ENCODE measurements around the gene XDH. TPM values are rescaled to one million over a fixed set of nuclear protein-coding genes. Genes with fewer than 3 reads are reported as not detected.

Gene XDH
- total and polyA plus RNA-seq, 3 experiments from 2014 or later, result not detected

- H3K27ac ChIP-seq (ENCODE audit: low read depth, low read length), result no peak overlapping the region
- H3K9me3 ChIP-seq (ENCODE audit: low read length), result no peaks in the 10 kb centered on the region
- peak overlapping the region in 6 of 7 donors; percentile 18 to 66 (median 56) for H3K4me3 Mint-ChIP-seq
- no peak overlapping the region for H3K4me3 ChIP-seq (ENCODE audit: low read length)
- H3K27me3 Mint-ChIP-seq, result no peaks in the 10 kb centered on the region
- DNase-seq, result no peak
- no peaks in the 10 kb centered on the region for H3K9me3 Mint-ChIP-seq
- peaks cover 43% of the 10 kb centered on the region for H3K4me1 ChIP-seq (ENCODE audit: insufficient read depth, low read length)
- peaks cover 58 to 75% (median 70%) of the 10 kb centered on the region in 3 donors for H3K4me1 Mint-ChIP-seq
- no peaks in the 10 kb centered on the region for H3K27me3 ChIP-seq (ENCODE audit: insufficient read depth, low read length, poor library complexity, severe bottlenecking)
- no peaks in the 10 kb centered on the region for H3K36me3 ChIP-seq (ENCODE audit: insufficient read depth, low read length)
- no peaks in the 10 kb centered on the region for H3K36me3 Mint-ChIP-seq
- peak overlapping the region; percentile 81 to 94 (median 90) for H3K27ac Mint-ChIP-seq
- ChIA-PET CTCF (interaction anchor here (1.1 to 1.5 kb wide), 2 partner anchors 13 to 15 kb away, joined by 3 to 5 read pairs; no protein-coding TSS in a partner anchor), POLR2A (interaction anchor here (0.7 kb wide), 1 partner anchor 32 kb away, joined by 6 read pairs; no protein-coding TSS in a partner anchor)
These were observed 95.0 kb downstream of the XDH start for GRCh38 chr2:31319406-31320175.

DNA sequence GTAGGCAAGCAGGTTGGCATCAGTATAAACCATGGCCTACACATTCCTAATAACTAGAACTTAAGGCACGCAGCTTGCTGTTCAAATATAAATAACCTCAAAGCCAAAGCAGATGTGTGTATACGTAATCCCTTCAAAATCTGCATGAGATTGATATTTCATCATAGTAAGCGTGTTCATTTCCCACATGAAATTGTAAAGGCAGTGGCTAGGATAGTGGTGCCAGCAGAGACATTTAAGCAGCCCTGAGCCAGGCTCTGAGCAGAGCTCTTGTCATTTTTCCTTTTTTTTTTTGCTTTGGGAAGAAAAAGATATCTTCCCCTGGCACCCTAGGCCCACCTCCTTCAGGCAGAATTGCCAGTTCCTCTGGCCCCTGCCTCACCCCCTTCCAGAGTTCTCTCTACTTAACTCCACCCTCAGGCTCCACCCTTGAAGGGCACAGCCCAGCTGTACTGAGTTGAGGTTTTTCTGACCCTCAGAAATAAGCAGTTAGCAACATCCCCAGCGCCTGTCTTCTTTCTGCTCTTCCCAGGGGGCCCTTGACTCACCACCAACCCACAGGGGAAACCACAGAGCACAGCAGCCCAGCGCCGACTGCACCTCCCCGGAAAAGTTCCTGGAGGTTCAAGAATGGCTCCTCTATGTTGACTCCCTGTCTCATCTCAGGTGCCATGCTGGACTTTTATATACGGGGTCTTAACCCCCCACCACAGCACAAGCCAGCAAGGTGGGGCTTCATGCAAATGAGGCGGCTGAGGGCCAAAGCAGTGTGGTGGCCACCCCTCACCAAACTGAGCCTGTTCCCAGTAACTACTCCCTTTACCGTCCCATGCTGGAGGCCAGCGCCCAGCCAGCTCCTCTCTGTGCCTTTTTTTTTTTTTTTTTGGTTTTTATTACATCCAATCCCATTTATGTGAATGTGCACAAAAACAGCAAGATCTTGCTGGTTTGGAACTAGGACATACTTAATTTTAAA lies 95.9 kb downstream of the XDH start:
- peak in 1 of 5 donors; percentile 4 for DNase-seq
- Mint-ChIP-seq H3K4me1 (peaks cover 48 to 66% (median 60%) of the 10 kb centered on the region in 3 donors), H3K36me3 (no peaks in the 10 kb centered on the region), H3K9me3 (no peaks in the 10 kb centered on the region), H3K4me3 (peak overlapping the region in 6 of 7 donors; percentile 54 to 86 (median 59)), H3K27me3 (no peaks in the 10 kb centered on the region), H3K27ac (peak overlapping the region; percentile 85 to 94 (median 90))
- Histone ChIP-seq H3K4me3 (ENCODE audit: low read length) (no peak overlapping the region), H3K27me3 (ENCODE audit: insufficient read depth, low read length, poor library complexity, severe bottlenecking) (no peaks in the 10 kb centered on the region), H3K9me3 (ENCODE audit: low read length) (no peaks in the 10 kb centered on the region), H3K4me1 (ENCODE audit: insufficient read depth, low read length) (peaks cover 34% of the 10 kb centered on the region), H3K27ac (ENCODE audit: low read depth, low read length) (no peak overlapping the region), H3K36me3 (ENCODE audit: insufficient read depth, low read length) (no peaks in the 10 kb centered on the region)
- POLR2A ChIA-PET, result interaction anchor here (0.5 to 0.7 kb wide), 3 partner anchors 33 to 1175 kb away, joined by 3 to 6 read pairs (median 3); no protein-coding TSS in a partner anchor
- CTCF ChIA-PET, result interaction anchor here (0.8 to 1.5 kb wide), 5 partner anchors 12 to 607 kb away, joined by 3 to 5 read pairs (median 3); no protein-coding TSS in a partner anchor

- H3K4me3 ChIP-seq (ENCODE audit: low read length), result no peak overlapping the region
- Mint-ChIP-seq H3K27ac (peak overlapping the region; percentile 4 to 86 (median 78)), H3K4me3 (peak overlapping the region in 1 of 7 donors; percentile 4), H3K27me3 (no peaks in the 10 kb centered on the region), H3K9me3 (no peaks in the 10 kb centered on the region), H3K36me3 (no peaks in the 10 kb centered on the region), H3K4me1 (peaks cover 37 to 53% (median 48%) of the 10 kb centered on the region in 3 donors)
- no peaks in the 10 kb centered on the region for H3K36me3 ChIP-seq (ENCODE audit: insufficient read depth, low read length)
- H3K9me3 ChIP-seq (ENCODE audit: low read length), result no peaks in the 10 kb centered on the region
- ChIA-PET POLR2A (no interaction called here), CTCF (interaction anchor here (1.0 to 1.1 kb wide), 2 partner anchors 13 to 16 kb away, joined by 3 read pairs; no protein-coding TSS in a partner anchor)
- H3K27ac ChIP-seq (ENCODE audit: low read depth, low read length), result no peak overlapping the region
- H3K4me1 ChIP-seq (ENCODE audit: insufficient read depth, low read length), result peaks cover 33% of the 10 kb centered on the region
- no peak for DNase-seq
- H3K27me3 ChIP-seq (ENCODE audit: insufficient read depth, low read length, poor library complexity, severe bottlenecking), result no peaks in the 10 kb centered on the region
These were observed 97.1 kb downstream of the XDH start for GRCh38 chr2:31317396-31317795.

GRCh38 chr2:31314761-31315160 lies 99.8 kb downstream of the XDH start:
- POLR2A ChIA-PET, result no interaction called here

DNA sequence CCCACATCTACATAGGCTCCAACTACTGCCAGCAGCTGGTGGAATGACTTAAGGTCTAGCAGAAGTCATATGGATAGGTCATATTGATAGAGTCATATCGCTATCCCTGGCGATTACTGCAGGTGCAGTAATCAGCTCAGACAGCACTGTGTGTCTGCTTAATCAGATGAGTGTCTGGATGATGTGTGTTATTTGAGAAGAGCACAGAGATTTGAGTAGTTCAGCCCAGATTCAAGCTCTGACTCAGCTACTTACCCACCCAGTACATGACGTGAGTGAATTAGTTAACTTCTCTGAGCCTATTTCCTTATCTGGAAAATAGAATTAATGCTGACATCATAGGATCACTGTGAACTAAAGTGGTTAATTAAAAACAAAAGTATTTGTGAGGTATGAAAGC lies 101.6 kb downstream of the XDH start:
- H3K36me3 ChIP-seq (ENCODE audit: insufficient read depth, low read length), result no peaks in the 10 kb centered on the region
- no peaks in the 10 kb centered on the region for H3K9me3 ChIP-seq (ENCODE audit: low read length)
- H3K27ac Mint-ChIP-seq, result peak overlapping the region in 1 of 8 donors; percentile 32
- H3K9me3 Mint-ChIP-seq, result peaks cover 0 to 12% (median 8%) of the 10 kb centered on the region in 5 donors
- peaks cover 10% of the 10 kb centered on the region for H3K4me1 ChIP-seq (ENCODE audit: insufficient read depth, low read length)
- no peaks in the 10 kb centered on the region for H3K27me3 ChIP-seq (ENCODE audit: insufficient read depth, low read length, poor library complexity, severe bottlenecking)
- H3K27me3 Mint-ChIP-seq, result peaks cover 5 to 33% of the 10 kb centered on the region in 2 donors
- peaks cover 0 to 13% (median 2%) of the 10 kb centered on the region in 3 donors for H3K36me3 Mint-ChIP-seq
- peaks cover 14 to 21% (median 14%) of the 10 kb centered on the region in 3 donors for H3K4me1 Mint-ChIP-seq
- no peak overlapping the region for H3K4me3 Mint-ChIP-seq
- no peak overlapping the region for H3K27ac ChIP-seq (ENCODE audit: low read depth, low read length)
- no peak overlapping the region for H3K4me3 ChIP-seq (ENCODE audit: low read length)
- no peak for DNase-seq
- CTCF ChIA-PET, result no interaction called here
- POLR2A ChIA-PET, result no interaction called here

More at GRCh38 chr2:31314761-31315160, 99.8 kb downstream of the XDH start:
- Histone ChIP-seq H3K27ac (ENCODE audit: low read depth, low read length) (no peak overlapping the region), H3K4me1 (ENCODE audit: insufficient read depth, low read length) (peaks cover 29% of the 10 kb centered on the region), H3K4me3 (ENCODE audit: low read length) (no peak overlapping the region), H3K27me3 (ENCODE audit: insufficient read depth, low read length, poor library complexity, severe bottlenecking) (no peaks in the 10 kb centered on the region), H3K9me3 (ENCODE audit: low read length) (no peaks in the 10 kb centered on the region), H3K36me3 (ENCODE audit: insufficient read depth, low read length) (no peaks in the 10 kb centered on the region)
- Mint-ChIP-seq H3K36me3 (peaks cover 0 to 10% (median 2%) of the 10 kb centered on the region in 3 donors), H3K9me3 (peaks cover 0 to 7% (median 5%) of the 10 kb centered on the region in 5 donors), H3K4me1 (peaks cover 32 to 39% (median 33%) of the 10 kb centered on the region in 3 donors), H3K27me3 (peaks cover 5 to 22% of the 10 kb centered on the region in 2 donors), H3K4me3 (no peak overlapping the region), H3K27ac (no peak overlapping the region)
- DNase-seq, result no peak
- CTCF ChIA-PET, result interaction anchor here (1.0 kb wide), 1 partner anchor 19 kb away, joined by 3 read pairs; no protein-coding TSS in a partner anchor

DNA sequence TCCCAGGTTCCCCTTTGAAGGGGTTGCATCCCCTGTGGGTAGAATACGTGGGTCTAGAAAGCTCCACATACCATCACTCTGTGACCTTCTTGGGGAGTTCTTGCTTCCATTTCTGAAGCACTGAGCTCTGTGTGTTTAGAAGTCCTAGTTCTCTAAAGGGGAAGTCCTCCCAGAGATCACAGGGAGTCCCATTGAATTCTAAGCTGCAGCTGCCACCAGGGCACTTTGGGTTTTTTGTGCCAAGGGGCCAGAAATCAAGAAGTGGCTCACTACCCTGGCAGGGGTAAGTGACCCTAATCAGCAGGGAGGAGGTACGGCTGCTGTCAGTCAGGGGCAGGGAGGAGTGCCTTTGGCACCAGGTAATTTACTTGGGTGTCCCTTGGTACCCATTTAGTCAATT lies 109.7 kb downstream of the XDH start:
- no peaks in the 10 kb centered on the region for H3K4me1 ChIP-seq (ENCODE audit: insufficient read depth, low read length)
- no peak overlapping the region for H3K4me3 ChIP-seq (ENCODE audit: low read length)
- H3K27me3 ChIP-seq (ENCODE audit: insufficient read depth, low read length, poor library complexity, severe bottlenecking), result no peaks in the 10 kb centered on the region
- Mint-ChIP-seq H3K4me1 (no peaks in the 10 kb centered on the region), H3K27ac (no peak overlapping the region), H3K36me3 (peaks cover 0 to 4% (median 0%) of the 10 kb centered on the region in 3 donors), H3K9me3 (peaks cover 0 to 7% (median 3%) of the 10 kb centered on the region in 5 donors), H3K4me3 (no peak overlapping the region), H3K27me3 (peaks cover 6 to 36% of the 10 kb centered on the region in 2 donors)
- H3K27ac ChIP-seq (ENCODE audit: low read depth, low read length), result no peak overlapping the region
- CTCF ChIA-PET, result no interaction called here
- no peaks in the 10 kb centered on the region for H3K9me3 ChIP-seq (ENCODE audit: low read length)
- no peak for DNase-seq
- no peaks in the 10 kb centered on the region for H3K36me3 ChIP-seq (ENCODE audit: insufficient read depth, low read length)
- POLR2A ChIA-PET, result no interaction called here

DNA sequence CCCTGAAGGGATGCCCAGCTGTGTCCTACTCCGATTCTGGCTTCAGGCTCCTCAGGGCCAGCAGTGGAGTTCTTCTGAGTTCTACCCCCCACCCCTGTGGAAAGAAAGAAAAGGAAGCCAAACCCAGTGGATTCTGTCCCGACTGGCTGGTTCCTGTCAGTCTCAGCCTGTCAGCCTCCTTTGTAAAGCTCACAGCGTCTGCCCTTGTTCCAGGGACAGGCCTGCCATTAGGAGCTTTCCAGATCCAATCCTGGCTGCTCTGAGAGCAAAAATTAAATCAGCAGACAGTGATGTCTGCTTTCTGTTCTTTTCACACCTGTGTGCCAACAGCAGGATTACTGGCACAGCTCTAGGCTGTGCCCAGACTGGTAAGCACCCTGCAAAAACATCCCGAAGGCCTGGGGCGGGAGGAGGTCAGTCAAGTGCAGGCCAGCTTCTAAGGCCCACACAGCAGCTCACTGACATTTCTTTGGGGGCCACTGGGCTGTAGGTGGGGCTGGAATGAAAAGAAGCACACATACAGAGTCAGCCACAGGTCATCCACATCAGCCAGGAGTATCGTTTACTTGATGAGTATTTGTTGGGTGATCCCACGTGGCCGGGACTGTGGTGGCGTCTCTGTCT lies 111.5 kb downstream of the XDH start:
- H3K27me3 ChIP-seq (ENCODE audit: insufficient read depth, low read length, poor library complexity, severe bottlenecking), result no peaks in the 10 kb centered on the region
- no peak overlapping the region for H3K27ac ChIP-seq (ENCODE audit: low read depth, low read length)
- H3K4me3 Mint-ChIP-seq, result no peak overlapping the region
- no peak overlapping the region for H3K4me3 ChIP-seq (ENCODE audit: low read length)
- H3K36me3 ChIP-seq (ENCODE audit: insufficient read depth, low read length), result no peaks in the 10 kb centered on the region
- no peaks in the 10 kb centered on the region for H3K9me3 Mint-ChIP-seq
- H3K9me3 ChIP-seq (ENCODE audit: low read length), result no peaks in the 10 kb centered on the region
- H3K4me1 ChIP-seq (ENCODE audit: insufficient read depth, low read length), result no peaks in the 10 kb centered on the region
- H3K36me3 Mint-ChIP-seq, result no peaks in the 10 kb centered on the region
- H3K27me3 Mint-ChIP-seq, result peaks cover 6 to 24% of the 10 kb centered on the region in 2 donors
- CTCF ChIA-PET, result no interaction called here
- no peak for DNase-seq
- no peak overlapping the region for H3K27ac Mint-ChIP-seq
- POLR2A ChIA-PET, result no interaction called here
- no peaks in the 10 kb centered on the region for H3K4me1 Mint-ChIP-seq
